GM19099 (cell line): ENCODE data around the gene FAT1.

Experiments used
- POLR2A ChIP-seq: IDR thresholded peaks from 3 replicates; pipeline ENCODE4 v1.6.1; 2011; ENCODE audit warnings: low read depth; ENCODE audit not compliant: insufficient read length; ENCODE audit errors: extremely low read depth

FAT1 gene

GRCh38 chr4:186715077-186715476 lies 8.6 kb downstream of the FAT1 start:
- no peak for TF ChIP-seq POLR2A

GRCh38 chr4:186714006-186714675 lies 9.5 kb downstream of the FAT1 start:
- no peak for TF ChIP-seq POLR2A

- no peak for TF ChIP-seq POLR2A
Measured at GRCh38 chr4:186712690-186713089, 11.0 kb downstream of the FAT1 start.

GRCh38 chr4:186710521-186711119 lies 13.0 kb downstream of the FAT1 start:
- no peak for TF ChIP-seq POLR2A

GRCh38 chr4:186709517-186709916 lies 14.1 kb downstream of the FAT1 start:
- no peak for TF ChIP-seq POLR2A

GRCh38 chr4:186708554-186708953 lies 15.1 kb downstream of the FAT1 start:
- no peak for TF ChIP-seq POLR2A

GRCh38 chr4:186707996-186708395 lies 15.7 kb downstream of the FAT1 start:
- no peak for TF ChIP-seq POLR2A

GRCh38 chr4:186707574-186707973 lies 16.1 kb downstream of the FAT1 start:
- TF ChIP-seq POLR2A: no peak

- no peak for TF ChIP-seq POLR2A
Measured at GRCh38 chr4:186704057-186704456, 19.6 kb downstream of the FAT1 start.

GRCh38 chr4:186703510-186703909 lies 20.1 kb downstream of the FAT1 start:
- no peak for TF ChIP-seq POLR2A

GRCh38 chr4:186702940-186703339 lies 20.7 kb downstream of the FAT1 start:
- TF ChIP-seq POLR2A: no peak

- no peak for TF ChIP-seq POLR2A
Measured at GRCh38 chr4:186702297-186702696, 21.4 kb downstream of the FAT1 start.

GRCh38 chr4:186701788-186702187 lies 21.9 kb downstream of the FAT1 start:
- TF ChIP-seq POLR2A: no peak

- TF ChIP-seq POLR2A: no peak
Measured at GRCh38 chr4:186701273-186701672, 22.4 kb downstream of the FAT1 start.

- no peak for TF ChIP-seq POLR2A
Measured at GRCh38 chr4:186700746-186701145, 22.9 kb downstream of the FAT1 start.

GRCh38 chr4:186699881-186700397 lies 23.7 kb downstream of the FAT1 start:
- TF ChIP-seq POLR2A: no peak
